Activated naive CD4-positive, alpha-beta T cell treated with anti-CD3 and anti-CD28 coated beads, Interleukin-2, amount 50 U/mL, for 72 hours (primary cell): ENCODE data around the gene IFT27. TPM values are rescaled to one million over a fixed set of nuclear protein-coding genes. Genes with fewer than 3 reads are reported as not detected.

Experiments used
- ATAC-seq, 2 donors: fragments of 150-1000 bp; cut with Tn5 transposase; 2 replicates each; pipeline ENCODE4 v1.10.0; 2021; ENCODE audit warnings: mild to moderate bottlenecking in 2 of 2, moderate library complexity in 2 of 2
- DNase-seq, 2 donors: peaks; one replicate each; pipeline ENCODE4 v3.0.0; 2021 to 2022; ENCODE audit warnings: low spot score in 2 of 2
- H3K27ac Mint-ChIP-seq, 2 donors: one replicate each; pipeline ENCODE4 v1.8.0; 2022; ENCODE audit warnings: mild to moderate bottlenecking in 2 of 2, mixed read lengths in 2 of 2
- H3K36me3 Mint-ChIP-seq, 2 donors: one replicate each; pipeline ENCODE4 v1.8.0; 2022; ENCODE audit warnings: mixed read lengths in 2 of 2
- H3K9me3 Mint-ChIP-seq, 2 donors: one replicate each; pipeline ENCODE4 v1.8.0; 2022; ENCODE audit warnings: mixed read lengths in 2 of 2
- total RNA-seq, 2 donors: library from RNA; stranded (reverse); gene quantifications; one replicate each; pipeline ENCODE4 v1.2.3, GENCODE V29; 2022

The IFT27 gene
- total RNA-seq, 2 donors from 2014 or later: 20.8 to 23.3 TPM

DNA sequence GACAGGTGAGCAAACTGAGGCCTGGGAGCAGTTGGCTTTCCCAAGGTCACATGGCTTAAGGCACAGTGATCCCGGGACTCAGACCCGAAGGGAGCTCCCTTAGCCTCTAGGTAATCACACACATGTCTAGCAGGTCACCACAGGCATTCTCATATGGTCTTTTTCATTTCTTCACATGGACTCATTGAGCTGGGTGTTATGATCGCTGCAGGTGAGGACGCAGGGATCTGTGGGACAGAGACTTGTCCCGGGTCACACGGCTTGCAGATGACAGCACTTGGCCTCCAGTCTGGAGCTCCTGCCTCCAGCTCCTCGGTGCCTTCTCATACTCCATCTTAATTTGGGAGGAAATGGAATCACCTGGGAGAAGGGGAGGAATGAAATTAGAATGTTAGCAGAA is 48.8 kb downstream of the IFT27 start:
- Mint-ChIP-seq H3K27ac (no peak overlapping the region), H3K9me3 (no peaks in the 10 kb centered on the region)
- no peak for ATAC-seq

DNA sequence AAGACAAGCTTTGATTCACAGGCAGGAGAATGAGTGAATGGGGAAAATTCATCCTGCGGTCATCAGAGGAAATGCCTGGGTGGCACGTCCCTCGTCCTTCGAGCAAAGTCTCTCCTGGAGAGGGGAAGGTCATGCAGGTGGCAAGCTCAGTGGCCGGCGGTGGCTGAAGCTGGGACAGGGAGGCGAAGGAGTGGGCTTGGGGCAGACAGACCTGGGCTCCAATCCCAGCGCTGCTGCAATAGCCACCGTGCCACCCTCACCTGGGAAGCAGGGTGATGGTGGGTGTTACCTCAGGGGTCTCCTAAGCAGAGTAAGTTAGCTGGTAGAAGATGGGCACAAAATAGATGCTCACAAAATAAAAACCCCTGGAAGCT is 49.9 kb downstream of the IFT27 start:
- no peak for ATAC-seq
- no peak for DNase-seq
- no peak overlapping the region for H3K27ac Mint-ChIP-seq
- H3K9me3 Mint-ChIP-seq: no peaks in the 10 kb centered on the region
- H3K36me3 Mint-ChIP-seq: no peaks in the 10 kb centered on the region

More for the DNA sequence above, 48.8 kb downstream of the IFT27 start:
- no peaks in the 10 kb centered on the region for H3K36me3 Mint-ChIP-seq
- no peak for DNase-seq

DNA sequence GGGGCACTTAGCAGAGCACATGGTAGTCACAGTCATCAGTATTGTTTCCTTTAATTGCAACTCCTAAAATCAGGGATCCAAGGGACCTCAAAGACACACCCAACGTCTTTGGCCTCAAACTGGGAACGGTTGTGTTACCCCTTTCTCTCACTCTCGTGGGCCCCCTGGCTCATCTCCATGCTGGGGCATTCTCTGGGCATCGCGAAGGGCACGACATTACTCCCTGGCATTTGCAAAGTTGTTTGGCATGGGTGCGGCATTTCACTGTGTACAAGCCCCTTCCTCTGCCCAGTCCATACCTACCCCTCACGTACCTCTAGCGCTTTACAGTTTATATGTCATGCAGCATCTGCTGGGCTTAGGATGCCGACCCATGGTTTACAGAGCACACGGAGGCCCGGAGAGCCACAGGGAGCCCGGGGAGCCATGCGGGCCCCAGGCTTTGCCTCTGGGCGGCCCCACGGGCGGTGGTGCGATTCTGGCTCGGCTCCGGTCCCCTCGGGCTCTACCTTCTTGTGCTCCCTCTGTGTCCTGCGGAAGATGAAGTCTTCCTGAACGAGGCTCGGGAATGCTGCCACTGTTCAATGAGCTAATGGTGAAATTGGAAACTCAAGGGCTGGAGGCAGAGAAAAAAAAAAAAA is 50.4 kb downstream of the IFT27 start:
- Mint-ChIP-seq H3K27ac (no peak overlapping the region), H3K36me3 (no peaks in the 10 kb centered on the region), H3K9me3 (no peaks in the 10 kb centered on the region)
- no peak for DNase-seq
- ATAC-seq: no peak

GRCh38 chr22:36724836-36725235 is 51.1 kb downstream of the IFT27 start:
- H3K36me3 Mint-ChIP-seq: no peaks in the 10 kb centered on the region
- DNase-seq: no peak
- H3K27ac Mint-ChIP-seq: no peak overlapping the region
- no peaks in the 10 kb centered on the region for H3K9me3 Mint-ChIP-seq
- no peak for ATAC-seq

GRCh38 chr22:36722055-36722454 is 53.9 kb downstream of the IFT27 start:
- no peak for DNase-seq

GRCh38 chr22:36715647-36716046 is 60.3 kb downstream of the IFT27 start:
- DNase-seq: no peak
- no peak for ATAC-seq
- no peaks in the 10 kb centered on the region for H3K9me3 Mint-ChIP-seq
- no peaks in the 10 kb centered on the region for H3K36me3 Mint-ChIP-seq
- no peak overlapping the region for H3K27ac Mint-ChIP-seq

More at GRCh38 chr22:36722055-36722454, 53.9 kb downstream of the IFT27 start:
- no peaks in the 10 kb centered on the region for H3K9me3 Mint-ChIP-seq
- no peak for ATAC-seq
- no peak overlapping the region for H3K27ac Mint-ChIP-seq
- no peaks in the 10 kb centered on the region for H3K36me3 Mint-ChIP-seq

DNA sequence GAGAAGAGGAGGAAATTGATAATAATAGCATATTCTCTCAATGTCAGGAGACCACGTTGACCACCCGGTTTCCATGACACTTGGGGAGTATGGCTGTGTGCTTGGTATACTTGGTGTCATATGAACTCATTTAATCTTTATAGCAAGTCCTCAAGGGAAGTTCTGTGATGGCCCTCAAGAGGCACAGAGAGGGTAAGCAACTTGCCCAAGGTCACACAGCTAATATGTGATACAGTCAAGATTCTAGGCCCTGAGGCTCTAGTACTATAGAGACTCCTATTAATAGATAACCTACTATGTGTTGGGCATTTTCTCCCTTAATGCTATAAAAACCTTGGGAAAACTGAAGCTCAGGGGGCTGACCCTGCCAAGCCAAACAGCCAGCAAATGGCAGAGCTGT is 61.8 kb downstream of the IFT27 start:
- DNase-seq: no peak
- H3K9me3 Mint-ChIP-seq: no peaks in the 10 kb centered on the region
- H3K36me3 Mint-ChIP-seq: no peaks in the 10 kb centered on the region
- H3K27ac Mint-ChIP-seq: no peak overlapping the region
- no peak for ATAC-seq

DNA sequence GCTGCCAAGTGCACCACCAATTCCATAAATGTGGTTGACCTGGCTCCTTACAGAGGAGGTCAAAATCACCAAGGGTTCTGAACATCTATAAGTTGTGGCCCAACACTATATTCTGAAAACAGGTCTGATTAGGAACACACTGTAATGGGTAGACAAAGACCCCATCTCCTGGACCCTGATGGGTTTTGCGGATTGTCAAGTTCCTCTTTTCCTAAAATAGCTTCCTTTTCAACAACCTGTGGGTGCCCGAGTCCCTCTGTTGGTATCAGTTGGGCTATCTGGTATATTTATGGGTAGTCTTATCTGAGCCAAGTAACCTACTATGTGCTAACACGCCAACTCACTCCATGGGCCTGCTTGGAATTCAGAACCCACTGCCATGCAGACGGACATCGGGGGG is 62.5 kb downstream of the IFT27 start:
- H3K27ac Mint-ChIP-seq: no peak overlapping the region
- H3K36me3 Mint-ChIP-seq: no peaks in the 10 kb centered on the region
- no peaks in the 10 kb centered on the region for H3K9me3 Mint-ChIP-seq
- ATAC-seq (no peak), DNase-seq (no peak)

Other genes starting within 250 kb of the IFT27 start
- 100 to 1,000 TPM; 264 to 337 TPM for gene EIF3D, start 247.0 kb downstream of the IFT27 start, total RNA-seq
- not detected for gene CACNG2, start 72.4 kb downstream of the IFT27 start, total RNA-seq
- not detected for gene PVALB, start 40.9 kb upstream of the IFT27 start, total RNA-seq
- gene NCF4, start 84.9 kb upstream of the IFT27 start, total RNA-seq: 1 to 10 TPM; 2.9 to 7.0 TPM
- gene CSF2RB, start 137.5 kb upstream of the IFT27 start, total RNA-seq: 1 to 10 TPM in 1 of 2 donors, under 1 TPM in 1; 0.87 to 1.4 TPM
- 1 to 10 TPM; 5.1 to 5.3 TPM for gene TST, start 243.3 kb upstream of the IFT27 start, total RNA-seq
- gene MPST, start 243.6 kb upstream of the IFT27 start, total RNA-seq: 10 to 100 TPM; 20.9 to 23.2 TPM